ENCODE measurements around the gene SPOCD1.
"Not testable (repeated sequence)": the region's sequence is repeated elsewhere in the genome, so short reads cannot be mapped to it uniquely, and the experiment has no call there.

Gene SPOCD1

DNA sequence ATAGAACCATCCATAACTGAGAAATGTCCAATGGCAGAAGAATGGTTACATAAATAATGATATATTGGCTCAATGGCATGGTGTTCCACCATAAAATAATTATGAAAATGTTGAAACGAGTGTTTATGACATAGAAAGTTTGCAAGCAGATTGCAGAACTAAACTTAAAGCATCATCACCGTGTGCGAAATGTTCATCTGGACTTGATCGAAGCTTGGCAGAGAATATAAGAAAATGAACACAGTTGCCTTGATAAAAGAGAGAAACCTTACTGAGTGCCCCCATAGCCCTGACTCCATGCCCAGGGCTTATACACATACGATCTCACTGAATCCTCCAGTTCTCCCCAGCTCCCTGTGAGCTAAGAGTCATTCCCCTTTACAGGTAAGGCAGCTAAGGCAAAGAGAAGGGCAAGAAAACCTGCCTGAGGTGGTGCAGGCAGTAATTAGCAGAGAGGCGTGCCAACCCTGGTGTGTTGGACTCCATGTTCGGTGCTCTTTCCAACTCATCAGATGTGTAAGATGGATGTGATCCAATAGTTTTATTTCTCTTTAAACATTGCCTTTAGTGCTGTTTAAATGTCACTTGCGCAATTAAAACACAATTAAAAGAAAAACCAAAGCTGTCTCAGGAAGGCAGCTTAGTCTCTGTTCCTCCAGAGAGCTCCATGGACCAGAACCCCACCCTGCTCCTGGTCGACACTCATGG, 21.8 kb upstream of the SPOCD1 start:
- ATAC-seq (replicated peaks) (no peak), DNase-seq (no peak)
- Mint-ChIP-seq H3K4me3 (no peak overlapping the region), H3K36me3 (no peaks in the 10 kb centered on the region), H3K4me1 (peaks cover 0 to 3% of the 10 kb centered on the region in 2 donors), H3K27me3 (peaks cover 0 to 5% of the 10 kb centered on the region in 2 donors), H3K27ac (no peak overlapping the region), H3K9me3 (no peaks in the 10 kb centered on the region)

DNA sequence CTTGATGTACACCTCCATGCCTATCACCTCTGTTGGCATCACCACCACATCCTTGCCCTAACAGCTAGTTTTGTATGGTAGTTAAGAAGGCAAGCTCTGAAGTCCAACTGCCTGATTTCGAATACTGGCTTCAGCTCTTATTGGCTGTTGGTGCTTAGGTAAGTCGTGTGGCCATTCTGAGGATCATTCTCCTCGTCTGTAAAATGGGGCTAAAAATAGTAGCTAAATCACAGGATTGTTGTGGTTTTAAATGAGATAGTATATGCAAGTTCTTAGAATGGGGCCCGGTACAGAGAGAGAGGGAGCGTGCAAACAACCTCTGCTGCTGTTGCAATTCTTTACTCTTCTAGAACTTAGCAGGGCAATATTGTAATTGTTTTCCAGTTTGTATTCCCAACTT, 20.8 kb upstream of the SPOCD1 start:
- ATAC-seq (replicated peaks) (no peak), DNase-seq (no peak)
- Mint-ChIP-seq H3K4me1 (peaks cover 3 to 4% of the 10 kb centered on the region in 2 donors), H3K36me3 (no peaks in the 10 kb centered on the region), H3K27ac (no peak overlapping the region), H3K4me3 (no peak overlapping the region), H3K9me3 (no peaks in the 10 kb centered on the region), H3K27me3 (peaks cover 0 to 5% of the 10 kb centered on the region in 2 donors)

DNA sequence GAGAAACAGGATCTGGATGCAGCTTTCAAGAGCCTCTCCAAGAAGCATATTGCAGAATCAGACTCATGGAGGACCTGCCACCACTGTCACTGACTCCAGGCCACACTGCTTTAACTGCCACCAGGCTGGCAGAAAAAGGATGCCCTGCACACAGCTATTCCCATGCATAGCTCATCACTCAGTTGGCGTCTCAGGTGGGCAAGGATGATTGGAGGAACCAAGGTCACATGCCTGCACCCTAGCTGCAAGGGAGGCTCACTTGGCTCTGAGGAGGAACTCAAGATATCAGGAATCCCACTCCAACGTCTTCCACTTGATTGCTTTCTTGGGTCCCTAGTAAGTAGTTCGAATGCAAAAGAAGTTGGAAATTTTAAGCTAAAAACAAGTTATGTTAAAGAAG, 19.6 kb upstream of the SPOCD1 start:
- Mint-ChIP-seq H3K36me3 (no peaks in the 10 kb centered on the region), H3K4me1 (peaks cover 5 to 7% of the 10 kb centered on the region in 2 donors), H3K9me3 (no peaks in the 10 kb centered on the region), H3K27me3 (peaks cover 0 to 5% of the 10 kb centered on the region in 2 donors), H3K4me3 (no peak overlapping the region), H3K27ac (no peak overlapping the region)
- no peak for DNase-seq
- ATAC-seq (replicated peaks): no peak

- Mint-ChIP-seq H3K4me1 (peaks cover 3 to 7% of the 10 kb centered on the region in 2 donors), H3K9me3 (no peaks in the 10 kb centered on the region), H3K4me3 (no peak overlapping the region), H3K36me3 (no peaks in the 10 kb centered on the region), H3K27me3 (peaks cover 0 to 5% of the 10 kb centered on the region in 2 donors), H3K27ac (no peak overlapping the region)
- ATAC-seq (replicated peaks) (no peak), DNase-seq (no peak)
Measured at GRCh38 chr1:31834501-31834900, 18.7 kb upstream of the SPOCD1 start.

DNA sequence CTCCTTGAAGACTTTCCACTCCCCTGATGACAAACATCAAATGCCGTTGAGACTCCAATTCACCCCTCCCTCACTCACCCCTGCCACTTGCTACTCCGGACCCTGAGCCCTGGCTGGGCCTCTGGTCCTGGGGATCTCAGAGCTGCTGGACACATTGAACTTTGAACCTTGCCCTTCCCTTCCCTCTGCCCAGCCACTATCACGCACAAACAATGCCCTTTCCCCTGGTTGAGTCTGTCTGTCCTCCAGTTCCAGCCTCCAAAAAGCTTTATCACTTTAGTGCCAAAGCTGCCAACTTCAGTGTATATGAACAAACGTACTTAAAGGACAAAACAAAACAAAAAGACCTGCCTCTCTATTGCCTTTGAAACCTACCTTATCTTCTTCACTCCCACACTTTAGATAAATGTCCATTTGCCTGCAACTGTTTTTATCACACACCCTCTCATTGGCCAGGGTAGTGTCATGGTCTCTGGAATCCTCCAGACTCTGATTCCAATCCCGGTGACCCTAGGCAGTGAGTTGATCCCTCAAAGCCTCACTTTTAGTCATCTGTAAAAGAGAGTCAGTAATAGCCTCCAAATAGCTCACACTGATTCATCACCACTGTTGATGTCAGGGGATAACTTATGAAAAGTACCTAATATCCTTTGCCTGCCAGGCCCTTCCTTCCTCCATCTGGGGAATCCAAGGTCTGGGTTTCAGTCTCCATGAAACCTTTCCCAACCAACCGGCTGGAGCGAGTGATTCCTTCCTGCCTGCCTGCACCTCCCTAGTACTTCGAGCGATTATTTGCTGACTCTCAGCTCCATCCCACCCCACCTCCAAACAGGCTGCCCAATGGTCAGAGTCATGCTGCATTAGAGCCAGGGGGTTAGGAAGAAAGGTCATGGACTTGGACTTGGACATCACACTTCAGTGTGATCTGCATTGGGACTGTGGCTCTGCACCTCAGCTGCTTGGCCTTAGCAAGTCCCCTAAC, 15.9 kb upstream of the SPOCD1 start:
- Mint-ChIP-seq H3K27me3 (no peaks in the 10 kb centered on the region), H3K9me3 (no peaks in the 10 kb centered on the region), H3K27ac (no peak overlapping the region), H3K36me3 (no peaks in the 10 kb centered on the region), H3K4me3 (no peak overlapping the region), H3K4me1 (peaks cover 15 to 32% of the 10 kb centered on the region in 2 donors)
- DNase-seq (no peak), ATAC-seq (replicated peaks) (no peak)

GRCh38 chr1:31830511-31830910, 14.7 kb upstream of the SPOCD1 start:
- Mint-ChIP-seq H3K36me3 (no peaks in the 10 kb centered on the region), H3K4me3 (no peak overlapping the region), H3K4me1 (peaks cover 16 to 36% of the 10 kb centered on the region in 2 donors), H3K9me3 (no peaks in the 10 kb centered on the region), H3K27me3 (no peaks in the 10 kb centered on the region), H3K27ac (no peak overlapping the region)
- ATAC-seq (replicated peaks) (no peak), DNase-seq (no peak)

DNA sequence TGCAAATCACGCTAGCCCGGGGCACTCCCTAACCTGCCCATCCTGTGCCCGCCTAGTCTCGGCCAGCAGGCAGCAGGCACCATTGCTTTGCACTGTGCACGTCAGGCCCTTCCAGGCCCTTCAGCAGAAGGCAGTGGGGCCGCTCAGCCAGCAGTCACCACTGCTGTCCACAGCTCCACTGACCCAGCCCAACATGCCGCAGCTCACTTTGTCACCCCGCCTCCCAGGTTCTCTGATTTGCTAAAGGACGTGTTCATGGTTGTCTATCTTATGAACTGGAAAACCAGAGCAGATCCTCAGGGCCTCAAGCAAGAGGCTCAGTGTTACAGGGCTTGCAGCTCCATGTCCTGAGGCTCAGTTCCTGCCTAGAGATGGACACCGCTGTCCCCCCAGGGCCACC, 14.2 kb upstream of the SPOCD1 start:
- peaks cover 16 to 36% of the 10 kb centered on the region in 2 donors for H3K4me1 Mint-ChIP-seq
- no peak overlapping the region for H3K27ac Mint-ChIP-seq
- no peak for DNase-seq
- no peaks in the 10 kb centered on the region for H3K27me3 Mint-ChIP-seq
- no peak for ATAC-seq (replicated peaks)
- no peaks in the 10 kb centered on the region for H3K36me3 Mint-ChIP-seq
- H3K4me3 Mint-ChIP-seq: no peak overlapping the region
- no peaks in the 10 kb centered on the region for H3K9me3 Mint-ChIP-seq

DNA sequence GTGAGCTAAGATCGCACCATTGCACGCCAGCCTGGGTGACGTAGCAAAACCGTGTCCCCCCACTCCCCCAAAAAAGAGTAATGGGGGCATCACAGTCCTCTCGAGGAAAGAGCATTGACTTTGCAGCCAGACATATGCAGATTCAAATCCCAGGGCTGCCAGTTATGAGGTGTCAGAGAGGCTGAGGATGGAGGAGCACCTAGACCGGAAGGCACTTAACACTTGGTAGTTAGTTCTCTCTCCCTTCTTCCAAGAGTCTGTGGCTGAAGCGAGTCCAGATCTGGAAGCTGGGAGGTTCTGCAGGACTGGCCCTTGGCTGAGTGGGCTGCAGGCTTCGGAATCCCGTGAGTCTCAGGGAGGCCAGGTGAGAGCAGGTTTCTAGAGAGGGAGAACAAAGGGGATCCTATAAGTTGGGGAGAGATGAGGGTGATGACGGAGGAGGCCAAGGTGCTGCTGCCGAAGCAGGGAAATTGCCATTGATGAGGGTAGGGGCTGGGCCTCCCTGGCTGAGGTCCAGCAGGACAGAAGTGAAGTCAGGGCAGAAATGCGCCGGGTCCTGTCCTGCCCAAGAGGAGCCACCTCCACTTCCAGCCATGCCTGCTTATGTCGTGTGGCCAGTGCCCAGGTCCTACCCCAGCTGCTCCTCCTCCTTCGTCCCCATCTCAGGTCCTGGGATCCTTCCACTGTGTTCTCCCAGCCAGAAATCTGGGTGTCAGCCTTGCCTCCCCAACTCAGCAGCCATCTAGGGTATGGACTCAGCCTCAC, 13.3 kb upstream of the SPOCD1 start:
- Mint-ChIP-seq H3K27ac (no peak overlapping the region), H3K36me3 (no peaks in the 10 kb centered on the region), H3K4me3 (no peak overlapping the region), H3K4me1 (peaks cover 16 to 36% of the 10 kb centered on the region in 2 donors), H3K9me3 (no peaks in the 10 kb centered on the region), H3K27me3 (no peaks in the 10 kb centered on the region)
- ATAC-seq (replicated peaks) (no peak), DNase-seq (no peak)

DNA sequence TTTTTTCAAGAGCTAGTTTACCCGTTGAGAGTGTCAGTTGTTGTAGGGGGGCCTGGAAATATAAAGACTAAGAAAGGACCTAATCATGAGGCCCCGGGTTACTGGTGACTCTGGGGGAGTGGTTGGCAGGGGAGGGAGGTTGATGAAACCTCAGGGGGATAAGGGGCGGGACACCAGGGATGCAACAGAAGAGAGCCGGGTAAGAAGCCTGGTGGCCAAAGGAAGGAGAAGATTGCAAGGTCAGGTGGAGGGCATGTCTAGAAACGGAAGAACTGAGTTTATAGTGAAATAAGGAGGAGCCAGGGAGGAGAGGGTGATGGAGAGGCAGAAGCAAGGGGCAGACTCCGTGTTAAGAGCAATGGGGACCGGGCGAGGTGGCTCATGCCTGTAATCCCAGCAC, 12.5 kb upstream of the SPOCD1 start:
- no peak for ATAC-seq (replicated peaks)
- Mint-ChIP-seq H3K4me3 (peak overlapping the region in 1 of 2 donors; percentile 44), H3K9me3 (no peaks in the 10 kb centered on the region), H3K27ac (no peak overlapping the region), H3K36me3 (no peaks in the 10 kb centered on the region), H3K4me1 (peaks cover 16 to 36% of the 10 kb centered on the region in 2 donors), H3K27me3 (no peaks in the 10 kb centered on the region)
- no peak for DNase-seq

- Mint-ChIP-seq H3K27me3 (no peaks in the 10 kb centered on the region), H3K27ac (no peak overlapping the region), H3K4me3 (no peak overlapping the region), H3K36me3 (no peaks in the 10 kb centered on the region), H3K9me3 (no peaks in the 10 kb centered on the region), H3K4me1 (peaks cover 14 to 22% of the 10 kb centered on the region in 2 donors)
- ATAC-seq (replicated peaks): no peak
- no peak for DNase-seq
Measured at GRCh38 chr1:31823780-31824179, 8.0 kb upstream of the SPOCD1 start.

GRCh38 chr1:31822766-31823165, 6.9 kb upstream of the SPOCD1 start:
- Mint-ChIP-seq H3K36me3 (no peaks in the 10 kb centered on the region), H3K4me1 (peaks cover 8 to 14% of the 10 kb centered on the region in 2 donors), H3K27ac (no peak overlapping the region), H3K27me3 (no peaks in the 10 kb centered on the region), H3K9me3 (no peaks in the 10 kb centered on the region), H3K4me3 (no peak overlapping the region)
- DNase-seq (no peak), ATAC-seq (replicated peaks) (no peak)

DNA sequence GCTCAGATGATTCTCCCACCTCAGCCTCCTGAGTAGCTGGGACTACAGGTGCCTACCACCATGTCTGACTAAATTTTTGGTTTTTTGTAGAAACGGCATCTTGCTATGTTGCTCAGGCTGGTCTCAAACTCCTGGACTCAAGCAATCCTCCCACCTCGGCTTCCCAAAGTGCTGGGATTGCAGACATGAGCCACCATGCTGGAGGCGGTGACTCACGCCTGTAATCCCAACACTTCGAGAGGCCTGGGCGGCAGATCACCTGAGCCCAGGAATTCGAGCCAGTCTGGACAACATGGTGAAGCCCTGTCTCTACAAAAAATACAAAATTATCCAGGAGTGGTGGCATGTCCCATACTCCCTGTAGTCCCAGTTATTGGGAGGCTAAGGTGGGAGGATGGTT, 4.4 kb upstream of the SPOCD1 start:
- DNase-seq; H3K27ac Mint-ChIP-seq; ATAC-seq (replicated peaks); H3K9me3 Mint-ChIP-seq; H3K4me3 Mint-ChIP-seq; H3K27me3 Mint-ChIP-seq; H3K36me3 Mint-ChIP-seq: not testable (repeated sequence)
- H3K4me1 Mint-ChIP-seq: peaks cover 7 to 19% of the 10 kb centered on the region in 2 donors

- ATAC-seq (replicated peaks): no peak
- no peaks in the 10 kb centered on the region for H3K9me3 Mint-ChIP-seq
- DNase-seq: no peak
- peaks cover 7 to 28% of the 10 kb centered on the region in 2 donors for H3K4me1 Mint-ChIP-seq
- H3K27ac Mint-ChIP-seq: no peak overlapping the region
- no peaks in the 10 kb centered on the region for H3K36me3 Mint-ChIP-seq
- no peak overlapping the region for H3K4me3 Mint-ChIP-seq
- no peaks in the 10 kb centered on the region for H3K27me3 Mint-ChIP-seq
Measured at GRCh38 chr1:31818206-31818605, 2.4 kb upstream of the SPOCD1 start.

DNA sequence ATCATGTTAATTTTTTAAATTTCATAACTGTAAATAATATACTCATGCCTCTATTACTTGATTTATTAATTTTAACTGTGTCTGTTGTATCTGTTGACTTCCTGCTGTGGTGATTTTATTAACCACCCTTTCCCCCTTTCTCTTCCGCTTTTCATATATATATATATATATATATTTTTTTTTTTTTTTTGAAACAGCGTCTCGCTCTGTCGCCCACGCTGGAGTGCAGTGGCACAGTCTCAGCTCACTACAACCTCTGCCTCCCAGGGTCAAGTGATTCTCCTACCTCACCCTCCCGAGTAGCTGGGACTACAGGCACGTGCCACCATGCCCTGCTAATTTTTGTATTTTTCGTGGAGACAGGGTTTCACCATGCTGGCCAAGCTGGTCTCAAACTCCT, 1.1 kb upstream of the SPOCD1 start:
- H3K36me3 Mint-ChIP-seq, H3K27ac Mint-ChIP-seq, H3K27me3 Mint-ChIP-seq, H3K4me3 Mint-ChIP-seq, H3K9me3 Mint-ChIP-seq, DNase-seq: not testable (repeated sequence)
- ATAC-seq (replicated peaks): peak in 1 of 2 donors; percentile 57
- H3K4me1 Mint-ChIP-seq: peaks cover 10 to 33% of the 10 kb centered on the region in 2 donors

Data from stimulated activated naive B cell treated with anti-CD40 and anti-IgM and Interleukin-4, amounts not matched to agents 10 μg/mL and 1 μg/mL and 100 μg/mL, for 72 hours (primary cell).